Measurements from ENCODE around the gene DDOST. TPM values are rescaled to one million over a fixed set of nuclear protein-coding genes. Genes with fewer than 3 reads are reported as not detected.

The DDOST gene
- total RNA-seq, 1 experiment from 2014 or later = 238 TPM

DNA sequence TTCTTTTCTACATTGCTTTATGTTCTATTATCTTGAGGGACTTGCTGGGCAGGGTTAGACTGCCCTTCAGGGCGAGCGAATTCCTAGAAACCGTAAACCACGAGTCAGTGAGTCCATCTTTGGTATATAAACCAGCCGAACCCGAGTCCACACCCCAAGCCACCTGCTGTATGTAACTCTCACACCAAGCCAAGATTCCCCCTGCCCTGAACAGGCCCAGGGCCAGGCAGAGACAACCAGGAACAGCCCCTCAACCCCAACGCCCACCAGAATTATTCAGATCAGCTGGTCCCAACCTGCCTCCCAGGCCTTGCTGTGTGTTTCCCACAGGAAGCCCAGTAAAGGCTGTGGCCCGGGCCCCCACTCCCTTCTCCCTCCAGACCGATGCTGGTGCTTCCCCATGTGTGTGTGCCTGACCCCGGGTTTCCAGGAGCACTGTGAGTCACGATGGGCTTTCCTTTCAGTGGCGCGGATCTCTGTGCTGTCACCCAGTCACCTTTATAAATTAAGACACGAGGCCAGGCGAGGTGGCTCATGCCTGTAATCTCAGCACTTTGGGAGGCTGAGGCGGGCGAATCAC, 39.6 kb upstream of the DDOST start:
- no peaks in the 10 kb centered on the region for H3K27me3 ChIP-seq (replicated peaks; ENCODE audit: insufficient read depth, low read depth, low read length, poor library complexity)
- H3K4me1 ChIP-seq (ENCODE audit: insufficient read depth, low read length, poor library complexity, severe bottlenecking) = peaks cover 5% of the 10 kb centered on the region
- H3K4me3 ChIP-seq (ENCODE audit: low read depth, low read length, poor library complexity, severe bottlenecking) = no peak overlapping the region
- H3K36me3 ChIP-seq (ENCODE audit: insufficient read depth, low read length, poor library complexity, severe bottlenecking) = no peaks in the 10 kb centered on the region
- no TSS peak for BruUV-seq (replicated peaks)
- ChIA-PET POLR2A (ENCODE audit: low non-redundant PET) (no interaction called here), CTCF (no interaction called here)
- no peak overlapping the region for H3K27ac ChIP-seq (ENCODE audit: low read depth, low read length, poor library complexity, severe bottlenecking)
- TF ChIP-seq EZH2 (IDR thresholded peaks at IDR 0.05; ENCODE audit: borderline replicate concordance, low read depth, low read length, poor library complexity, severe bottlenecking) = no peak
- TF ChIP-seq, protein P1, sequence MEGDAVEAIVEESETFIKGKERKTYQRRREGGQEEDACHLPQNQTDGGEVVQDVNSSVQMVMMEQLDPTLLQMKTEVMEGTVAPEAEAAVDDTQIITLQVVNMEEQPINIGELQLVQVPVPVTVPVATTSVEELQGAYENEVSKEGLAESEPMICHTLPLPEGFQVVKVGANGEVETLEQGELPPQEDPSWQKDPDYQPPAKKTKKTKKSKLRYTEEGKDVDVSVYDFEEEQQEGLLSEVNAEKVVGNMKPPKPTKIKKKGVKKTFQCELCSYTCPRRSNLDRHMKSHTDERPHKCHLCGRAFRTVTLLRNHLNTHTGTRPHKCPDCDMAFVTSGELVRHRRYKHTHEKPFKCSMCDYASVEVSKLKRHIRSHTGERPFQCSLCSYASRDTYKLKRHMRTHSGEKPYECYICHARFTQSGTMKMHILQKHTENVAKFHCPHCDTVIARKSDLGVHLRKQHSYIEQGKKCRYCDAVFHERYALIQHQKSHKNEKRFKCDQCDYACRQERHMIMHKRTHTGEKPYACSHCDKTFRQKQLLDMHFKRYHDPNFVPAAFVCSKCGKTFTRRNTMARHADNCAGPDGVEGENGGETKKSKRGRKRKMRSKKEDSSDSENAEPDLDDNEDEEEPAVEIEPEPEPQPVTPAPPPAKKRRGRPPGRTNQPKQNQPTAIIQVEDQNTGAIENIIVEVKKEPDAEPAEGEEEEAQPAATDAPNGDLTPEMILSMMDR (conservative IDR thresholded peaks at IDR 0.05; ENCODE audit: low read depth, low read length) = no peak
- H3K9me3 ChIP-seq (ENCODE audit: low read depth, low read length, poor library complexity, severe bottlenecking) = no peaks in the 10 kb centered on the region
- no peak for DNase-seq (ENCODE audit: low spot score)
- intact Hi-C loops (cut with micrococcal nuclease; ENCODE audit: unreplicated experiment) = no loop called here

DNA sequence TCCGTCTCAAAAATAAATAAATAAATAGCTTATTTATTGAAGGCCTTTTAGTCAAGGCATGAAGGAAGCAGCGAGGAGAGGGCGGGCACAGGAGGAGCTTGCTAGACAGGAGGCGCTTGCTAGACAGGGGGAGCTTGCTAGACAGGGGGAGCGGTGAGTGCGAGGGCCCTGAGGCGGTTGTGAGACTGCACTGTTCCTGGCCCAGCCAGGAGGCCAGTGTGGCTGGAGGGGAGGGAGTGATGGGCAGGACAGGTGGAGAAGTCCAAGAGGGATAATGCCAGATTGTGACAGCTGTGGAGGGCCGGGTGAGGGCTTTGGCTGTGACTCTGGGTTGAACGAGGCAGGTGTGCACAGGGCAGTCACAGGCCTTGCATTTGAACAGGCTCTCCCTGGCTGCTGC, 38.4 kb upstream of the DDOST start:
- no peak for DNase-seq (ENCODE audit: low spot score)
- no peak overlapping the region for H3K4me3 ChIP-seq (ENCODE audit: low read depth, low read length, poor library complexity, severe bottlenecking)
- CTCF ChIA-PET = no interaction called here
- no peaks in the 10 kb centered on the region for H3K27me3 ChIP-seq (replicated peaks; ENCODE audit: insufficient read depth, low read depth, low read length, poor library complexity)
- TF ChIP-seq EZH2 (IDR thresholded peaks at IDR 0.05; ENCODE audit: borderline replicate concordance, low read depth, low read length, poor library complexity, severe bottlenecking) = no peak
- TF ChIP-seq, protein P1 (conservative IDR thresholded peaks at IDR 0.05; ENCODE audit: low read depth, low read length) = no peak
- H3K36me3 ChIP-seq (ENCODE audit: insufficient read depth, low read length, poor library complexity, severe bottlenecking) = no peaks in the 10 kb centered on the region
- no peak overlapping the region for H3K27ac ChIP-seq (ENCODE audit: low read depth, low read length, poor library complexity, severe bottlenecking)
- no peaks in the 10 kb centered on the region for H3K9me3 ChIP-seq (ENCODE audit: low read depth, low read length, poor library complexity, severe bottlenecking)
- POLR2A ChIA-PET (ENCODE audit: low non-redundant PET) = no interaction called here
- H3K4me1 ChIP-seq (ENCODE audit: insufficient read depth, low read length, poor library complexity, severe bottlenecking) = peaks cover 5% of the 10 kb centered on the region
- intact Hi-C loops (cut with micrococcal nuclease; ENCODE audit: unreplicated experiment) = no loop called here
- no TSS peak for BruUV-seq (replicated peaks)

DNA sequence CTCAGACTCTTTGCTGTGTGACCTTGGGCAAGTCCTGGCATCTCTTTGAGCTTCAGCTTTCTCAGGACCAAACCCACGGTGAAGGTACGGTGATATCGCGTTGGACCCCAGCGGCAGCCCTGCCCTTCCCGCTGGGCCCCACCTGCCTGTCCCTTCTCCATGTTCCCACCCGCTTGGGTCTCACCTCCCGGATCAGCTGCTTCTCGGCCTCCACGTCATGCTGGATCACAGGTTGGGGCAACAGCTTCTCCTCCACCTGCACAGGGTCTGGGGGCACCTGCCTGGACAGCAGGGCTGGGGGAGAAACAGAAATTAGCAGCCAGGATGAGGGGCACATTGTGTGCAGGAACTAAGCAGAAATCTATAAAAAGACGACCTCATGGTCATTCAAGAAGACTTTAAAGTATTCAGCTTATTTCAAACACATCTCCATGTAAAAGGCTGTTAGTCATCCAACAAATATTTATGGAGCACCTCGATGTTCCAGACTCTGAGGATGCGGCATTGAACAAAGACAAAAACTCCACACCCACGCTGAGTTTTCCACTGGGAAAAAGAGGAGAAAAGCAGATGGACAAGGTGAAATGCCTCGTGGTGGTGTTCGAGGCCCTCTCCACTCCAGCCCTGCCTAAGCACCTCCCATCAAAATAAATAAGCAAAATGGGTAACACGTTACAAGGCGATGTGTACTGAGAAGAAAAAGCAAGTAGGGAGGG, 37.2 kb upstream of the DDOST start:
- Histone ChIP-seq H3K4me1 (ENCODE audit: insufficient read depth, low read length, poor library complexity, severe bottlenecking) (peaks cover 5% of the 10 kb centered on the region), H3K27me3 (replicated peaks; ENCODE audit: insufficient read depth, low read depth, low read length, poor library complexity) (no peaks in the 10 kb centered on the region), H3K9me3 (ENCODE audit: low read depth, low read length, poor library complexity, severe bottlenecking) (no peaks in the 10 kb centered on the region), H3K27ac (ENCODE audit: low read depth, low read length, poor library complexity, severe bottlenecking) (no peak overlapping the region), H3K36me3 (ENCODE audit: insufficient read depth, low read length, poor library complexity, severe bottlenecking) (no peaks in the 10 kb centered on the region), H3K4me3 (ENCODE audit: low read depth, low read length, poor library complexity, severe bottlenecking) (no peak overlapping the region)
- POLR2A ChIA-PET (ENCODE audit: low non-redundant PET) = no interaction called here
- no TSS peak for BruUV-seq (replicated peaks)
- intact Hi-C loops (cut with micrococcal nuclease; ENCODE audit: unreplicated experiment) = no loop called here
- no peak for TF ChIP-seq EZH2 (IDR thresholded peaks at IDR 0.05; ENCODE audit: borderline replicate concordance, low read depth, low read length, poor library complexity, severe bottlenecking)
- TF ChIP-seq, protein P1 (conservative IDR thresholded peaks at IDR 0.05; ENCODE audit: low read depth, low read length) = no peak
- DNase-seq (ENCODE audit: low spot score) = no peak
- CTCF ChIA-PET = interaction anchor here (0.6 kb wide), 1 partner anchor 496 kb away, joined by 3 read pairs; no protein-coding TSS in a partner anchor
